ENCODE results near the gene TRIM68. TPM values are rescaled to one million over a fixed set of nuclear protein-coding genes. Genes with fewer than 3 reads are reported as not detected.

TRIM68 gene
- total RNA-seq, 2 donors from 2014 or later = 11.3 to 13.8 TPM

DNA sequence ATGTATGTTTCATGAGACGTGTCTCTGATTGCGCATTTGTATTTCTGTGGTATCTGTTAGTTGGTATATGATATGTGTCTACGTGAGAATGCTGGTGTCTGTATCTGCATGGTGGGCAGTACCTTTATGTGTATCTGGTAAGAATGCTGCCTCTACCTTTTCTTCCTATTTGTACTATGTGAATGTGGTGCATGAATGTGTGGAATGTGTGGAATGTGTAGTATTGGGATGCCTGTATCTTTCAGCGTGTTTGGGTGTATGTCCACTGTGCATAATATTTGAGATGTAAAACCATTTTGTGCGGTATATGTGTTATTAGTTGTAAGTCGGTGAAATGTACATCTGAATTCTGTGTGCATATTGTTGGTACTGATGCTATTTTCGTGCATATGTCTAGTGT lies 33.5 kb upstream of the TRIM68 start:
- TF ChIP-seq, protein P1, sequence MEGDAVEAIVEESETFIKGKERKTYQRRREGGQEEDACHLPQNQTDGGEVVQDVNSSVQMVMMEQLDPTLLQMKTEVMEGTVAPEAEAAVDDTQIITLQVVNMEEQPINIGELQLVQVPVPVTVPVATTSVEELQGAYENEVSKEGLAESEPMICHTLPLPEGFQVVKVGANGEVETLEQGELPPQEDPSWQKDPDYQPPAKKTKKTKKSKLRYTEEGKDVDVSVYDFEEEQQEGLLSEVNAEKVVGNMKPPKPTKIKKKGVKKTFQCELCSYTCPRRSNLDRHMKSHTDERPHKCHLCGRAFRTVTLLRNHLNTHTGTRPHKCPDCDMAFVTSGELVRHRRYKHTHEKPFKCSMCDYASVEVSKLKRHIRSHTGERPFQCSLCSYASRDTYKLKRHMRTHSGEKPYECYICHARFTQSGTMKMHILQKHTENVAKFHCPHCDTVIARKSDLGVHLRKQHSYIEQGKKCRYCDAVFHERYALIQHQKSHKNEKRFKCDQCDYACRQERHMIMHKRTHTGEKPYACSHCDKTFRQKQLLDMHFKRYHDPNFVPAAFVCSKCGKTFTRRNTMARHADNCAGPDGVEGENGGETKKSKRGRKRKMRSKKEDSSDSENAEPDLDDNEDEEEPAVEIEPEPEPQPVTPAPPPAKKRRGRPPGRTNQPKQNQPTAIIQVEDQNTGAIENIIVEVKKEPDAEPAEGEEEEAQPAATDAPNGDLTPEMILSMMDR (conservative IDR thresholded peaks at IDR 0.05) = no peak
- Histone ChIP-seq H3K4me1 (ENCODE audit: control insufficient read depth, insufficient read depth, low read length) (no peaks in the 10 kb centered on the region), H3K9ac (ENCODE audit: extremely low read depth, low read length, poor library complexity, severe bottlenecking) (no peak overlapping the region), H3K36me3 (ENCODE audit: control insufficient read depth, insufficient read depth, low read length) (no peaks in the 10 kb centered on the region), H3K9me3 (ENCODE audit: control insufficient read depth, low read length) (no peaks in the 10 kb centered on the region), H3K27ac (ENCODE audit: low read depth, low read length) (no peak overlapping the region), H3K4me3 (ENCODE audit: low read length) (no peak overlapping the region), H3K27me3 (ENCODE audit: control insufficient read depth, insufficient read depth, low read length, poor library complexity, severe bottlenecking) (peaks cover 70% of the 10 kb centered on the region)
- Mint-ChIP-seq H3K27ac (no peak overlapping the region), H3K9me3 (no peaks in the 10 kb centered on the region), H3K36me3 (ENCODE audit: low read depth) (no peaks in the 10 kb centered on the region), H3K4me3 (no peak overlapping the region), H3K27me3 (ENCODE audit: insufficient read depth) (peaks cover 38% of the 10 kb centered on the region), H3K4me1 (no peaks in the 10 kb centered on the region)
- DNase-seq = no peak
- 91 to 92% methylated on average over 6 to 7 of the region's 7 CpGs for WGBS, 2 experiments (ENCODE audit: insufficient coverage in 1 of 2, insufficient read length in 1 of 2)

DNA sequence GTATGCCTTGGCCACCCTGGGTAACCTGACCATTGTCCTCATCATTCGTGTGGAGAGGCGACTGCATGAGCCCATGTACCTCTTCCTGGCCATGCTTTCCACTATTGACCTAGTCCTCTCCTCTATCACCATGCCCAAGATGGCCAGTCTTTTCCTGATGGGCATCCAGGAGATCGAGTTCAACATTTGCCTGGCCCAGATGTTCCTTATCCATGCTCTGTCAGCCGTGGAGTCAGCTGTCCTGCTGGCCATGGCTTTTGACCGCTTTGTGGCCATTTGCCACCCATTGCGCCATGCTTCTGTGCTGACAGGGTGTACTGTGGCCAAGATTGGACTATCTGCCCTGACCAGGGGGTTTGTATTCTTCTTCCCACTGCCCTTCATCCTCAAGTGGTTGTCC lies 31.9 kb upstream of the TRIM68 start:
- H3K4me3 Mint-ChIP-seq = no peak overlapping the region
- no peaks in the 10 kb centered on the region for H3K9me3 Mint-ChIP-seq
- H3K9me3 ChIP-seq (ENCODE audit: control insufficient read depth, low read length) = no peaks in the 10 kb centered on the region
- no peaks in the 10 kb centered on the region for H3K36me3 Mint-ChIP-seq (ENCODE audit: low read depth)
- H3K4me3 ChIP-seq (ENCODE audit: low read length) = no peak overlapping the region
- 93 to 97% methylated on average over 6 of the region's 6 CpGs for WGBS, 2 experiments (ENCODE audit: insufficient coverage in 1 of 2, insufficient read length in 1 of 2)
- no peak overlapping the region for H3K27ac Mint-ChIP-seq
- H3K27me3 ChIP-seq (ENCODE audit: control insufficient read depth, insufficient read depth, low read length, poor library complexity, severe bottlenecking) = peaks cover 58% of the 10 kb centered on the region
- H3K4me1 ChIP-seq (ENCODE audit: control insufficient read depth, insufficient read depth, low read length) = no peaks in the 10 kb centered on the region
- peaks cover 26% of the 10 kb centered on the region for H3K27me3 Mint-ChIP-seq (ENCODE audit: insufficient read depth)
- DNase-seq = no peak
- H3K36me3 ChIP-seq (ENCODE audit: control insufficient read depth, insufficient read depth, low read length) = no peaks in the 10 kb centered on the region
- no peaks in the 10 kb centered on the region for H3K4me1 Mint-ChIP-seq
- TF ChIP-seq, protein P1 (conservative IDR thresholded peaks at IDR 0.05) = no peak
- no peak overlapping the region for H3K9ac ChIP-seq (ENCODE audit: extremely low read depth, low read length, poor library complexity, severe bottlenecking)
- no peak overlapping the region for H3K27ac ChIP-seq (ENCODE audit: low read depth, low read length)

DNA sequence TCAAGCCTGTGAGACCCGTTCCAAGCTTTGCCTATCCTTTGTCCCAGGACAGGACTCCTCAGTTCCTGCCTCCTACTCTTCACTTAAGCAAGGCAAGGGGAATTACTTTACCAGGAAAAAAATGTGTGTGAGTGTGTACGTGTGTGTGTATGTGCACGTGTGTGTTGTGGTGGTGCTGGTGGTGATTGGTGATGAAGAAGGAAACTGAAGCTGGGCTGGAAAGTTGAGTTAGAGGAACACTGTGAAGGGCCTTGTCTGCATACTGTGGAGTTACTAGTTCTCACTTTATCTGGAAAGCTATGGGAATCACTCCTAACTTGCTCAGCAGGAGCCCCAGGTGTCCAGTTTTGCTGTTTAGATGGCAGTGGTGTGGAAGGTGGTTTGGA lies 29.6 kb upstream of the TRIM68 start:
- peaks cover 8% of the 10 kb centered on the region for H3K27me3 Mint-ChIP-seq (ENCODE audit: insufficient read depth)
- no peaks in the 10 kb centered on the region for H3K9me3 ChIP-seq (ENCODE audit: control insufficient read depth, low read length)
- no peaks in the 10 kb centered on the region for H3K36me3 ChIP-seq (ENCODE audit: control insufficient read depth, insufficient read depth, low read length)
- H3K4me3 ChIP-seq (ENCODE audit: low read length) = no peak overlapping the region
- H3K27me3 ChIP-seq (ENCODE audit: control insufficient read depth, insufficient read depth, low read length, poor library complexity, severe bottlenecking) = peaks cover 36% of the 10 kb centered on the region
- no peak overlapping the region for H3K9ac ChIP-seq (ENCODE audit: extremely low read depth, low read length, poor library complexity, severe bottlenecking)
- H3K4me3 Mint-ChIP-seq = no peak overlapping the region
- no peaks in the 10 kb centered on the region for H3K4me1 Mint-ChIP-seq
- TF ChIP-seq, protein P1 (conservative IDR thresholded peaks at IDR 0.05) = no peak
- no peaks in the 10 kb centered on the region for H3K9me3 Mint-ChIP-seq
- 93 to 94% methylated on average over 3 of the region's 3 CpGs for WGBS, 2 experiments (ENCODE audit: insufficient coverage in 1 of 2, insufficient read length in 1 of 2)
- no peaks in the 10 kb centered on the region for H3K36me3 Mint-ChIP-seq (ENCODE audit: low read depth)
- no peak overlapping the region for H3K27ac Mint-ChIP-seq
- no peak overlapping the region for H3K27ac ChIP-seq (ENCODE audit: low read depth, low read length)
- H3K4me1 ChIP-seq (ENCODE audit: control insufficient read depth, insufficient read depth, low read length) = no peaks in the 10 kb centered on the region
- no peak for DNase-seq
